GM10847 (cell line): ENCODE data around the gene FOSL2.

Experiments
- POLR2A ChIP-seq: IDR thresholded peaks from 2 replicates; pipeline ENCODE4 v1.6.1; 2011; ENCODE audit not compliant: insufficient read length; ENCODE audit errors: extremely low read depth

The FOSL2 gene

GRCh38 chr2:28435241-28435640, 42.6 kb downstream of the FOSL2 start:
- no peak for TF ChIP-seq POLR2A

- no peak for TF ChIP-seq POLR2A
Observed at GRCh38 chr2:28435814-28436351, 43.2 kb downstream of the FOSL2 start.

DNA sequence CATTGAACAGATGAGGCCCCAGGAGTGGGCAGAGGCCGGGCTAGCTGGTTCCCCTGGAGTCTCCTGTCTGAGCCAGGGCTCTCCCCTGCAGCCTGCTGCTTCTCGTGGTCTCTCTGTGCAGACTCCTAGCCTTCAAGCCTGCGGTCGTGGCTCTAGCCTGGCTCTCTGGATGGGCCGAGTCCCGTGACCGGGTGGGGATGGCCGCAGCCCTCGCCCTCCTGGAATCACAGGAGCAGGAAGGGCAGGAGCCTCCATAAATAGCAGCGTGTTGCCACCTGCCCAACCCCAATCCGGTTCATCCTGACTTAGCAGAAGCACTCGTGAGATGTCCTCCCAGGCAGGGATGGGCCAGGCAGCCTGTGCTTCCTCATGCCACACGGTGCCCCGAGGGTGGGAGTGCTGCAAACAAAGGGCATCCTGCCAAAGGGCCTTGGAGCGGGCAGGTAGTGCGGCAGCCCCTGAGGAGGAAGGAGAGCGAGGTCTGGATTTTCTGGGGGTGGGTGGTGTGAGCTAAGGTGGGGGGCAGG, 43.9 kb downstream of the FOSL2 start:
- no peak for TF ChIP-seq POLR2A

DNA sequence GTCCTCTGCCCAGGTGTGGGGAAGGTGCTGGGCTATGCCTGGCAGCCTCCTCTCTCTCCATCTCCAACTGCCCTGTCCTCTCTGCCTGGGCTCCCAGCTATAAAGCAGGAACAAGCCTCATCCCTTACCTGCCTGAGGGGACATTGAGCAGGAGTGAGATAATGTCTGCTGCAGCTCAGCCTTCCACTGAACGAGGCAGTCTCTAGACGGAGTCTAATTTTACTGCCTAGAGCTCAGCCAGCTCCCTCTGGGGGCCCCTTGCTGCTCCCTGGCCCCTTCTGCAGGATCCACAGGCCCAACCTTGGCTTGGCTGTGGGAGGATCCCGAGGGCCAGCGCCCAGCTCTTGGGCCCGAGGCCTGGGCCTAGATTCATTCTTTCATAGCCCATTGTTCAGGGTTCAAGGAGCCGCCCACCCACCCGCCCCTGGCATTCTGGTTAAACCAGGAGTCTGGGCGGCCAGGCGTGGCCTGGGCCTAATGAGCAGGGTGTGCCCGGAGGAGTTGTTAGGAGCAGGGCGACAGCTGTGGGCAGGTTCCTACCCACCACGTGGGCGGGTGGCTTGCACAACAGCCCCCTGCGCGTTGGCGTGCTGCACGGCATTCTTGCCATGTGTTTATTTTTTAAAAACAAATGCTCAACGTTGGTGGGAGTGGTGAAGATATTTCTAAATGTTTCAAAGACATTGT, 44.6 kb downstream of the FOSL2 start:
- no peak for TF ChIP-seq POLR2A

GRCh38 chr2:28437918-28438317, 45.3 kb downstream of the FOSL2 start:
- no peak for TF ChIP-seq POLR2A

DNA sequence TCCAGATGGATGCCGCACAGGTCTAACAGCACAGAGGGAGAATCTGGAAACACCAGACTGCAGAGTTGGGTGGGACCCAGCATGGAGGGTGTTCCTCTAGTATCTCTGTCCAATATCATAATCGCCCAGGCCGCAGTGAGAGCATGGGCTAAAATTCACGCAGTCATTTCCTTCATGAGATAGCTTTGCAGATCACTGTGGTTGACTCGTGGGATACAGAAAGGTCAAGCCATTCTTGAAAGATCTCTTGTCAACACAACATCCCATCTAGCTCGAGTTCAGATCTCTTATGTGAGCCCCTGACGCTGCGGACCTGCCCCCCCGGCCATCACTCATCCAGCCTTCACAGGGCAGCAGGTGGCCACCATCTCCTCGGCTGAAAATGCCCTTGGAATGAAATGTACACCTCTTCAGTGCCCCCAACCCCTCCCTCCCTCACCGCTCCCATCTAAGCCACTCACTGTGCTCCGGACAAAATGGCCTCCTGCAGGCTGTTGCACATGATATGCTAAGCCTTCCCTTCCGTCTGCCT, 45.9 kb downstream of the FOSL2 start:
- no peak for TF ChIP-seq POLR2A

DNA sequence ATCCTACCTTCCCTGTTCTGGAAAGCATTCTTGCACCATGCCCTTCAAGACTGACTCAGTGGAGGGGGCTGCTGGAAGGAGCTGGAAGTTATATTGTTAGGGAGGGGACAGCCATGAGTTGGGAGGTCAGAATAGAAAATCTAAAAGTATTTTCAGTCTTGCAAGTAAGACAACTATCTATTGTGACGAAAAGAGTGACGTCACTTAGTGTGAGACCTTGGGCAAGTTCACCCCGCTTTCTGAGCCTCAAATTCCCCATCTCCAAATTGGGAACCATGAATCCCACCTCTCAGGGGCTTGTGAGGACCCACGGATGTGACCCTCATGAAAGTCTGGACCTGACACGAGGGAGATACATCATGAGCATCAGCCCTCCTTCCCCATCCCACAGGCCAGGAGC, 46.5 kb downstream of the FOSL2 start:
- no peak for TF ChIP-seq POLR2A

GRCh38 chr2:28439763-28440162, 47.1 kb downstream of the FOSL2 start:
- TF ChIP-seq POLR2A: no peak

DNA sequence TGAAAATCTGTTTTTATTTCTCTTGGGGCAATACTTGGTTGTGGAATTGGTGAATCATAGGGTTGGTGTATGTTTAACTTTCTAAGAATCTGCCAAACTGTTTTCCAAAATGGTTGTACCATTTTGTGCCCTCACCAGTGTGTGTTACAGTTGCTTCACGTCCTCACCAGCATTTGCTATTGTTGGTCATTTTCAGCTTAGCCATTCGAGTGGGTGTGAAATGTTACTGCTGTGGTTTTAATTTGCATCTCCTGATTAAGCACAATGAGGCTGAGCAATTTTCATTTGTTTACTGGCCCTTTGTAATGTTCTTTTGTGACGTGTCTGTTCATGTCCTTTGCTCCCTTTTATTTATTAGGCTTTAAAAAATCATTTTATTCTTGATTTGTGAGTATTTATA, 49.7 kb downstream of the FOSL2 start:
- TF ChIP-seq POLR2A: no peak

- TF ChIP-seq POLR2A: no peak
Observed at GRCh38 chr2:28444956-28445355, 52.3 kb downstream of the FOSL2 start.

- no peak for TF ChIP-seq POLR2A
Observed at GRCh38 chr2:28445448-28446258, 53.0 kb downstream of the FOSL2 start.

DNA sequence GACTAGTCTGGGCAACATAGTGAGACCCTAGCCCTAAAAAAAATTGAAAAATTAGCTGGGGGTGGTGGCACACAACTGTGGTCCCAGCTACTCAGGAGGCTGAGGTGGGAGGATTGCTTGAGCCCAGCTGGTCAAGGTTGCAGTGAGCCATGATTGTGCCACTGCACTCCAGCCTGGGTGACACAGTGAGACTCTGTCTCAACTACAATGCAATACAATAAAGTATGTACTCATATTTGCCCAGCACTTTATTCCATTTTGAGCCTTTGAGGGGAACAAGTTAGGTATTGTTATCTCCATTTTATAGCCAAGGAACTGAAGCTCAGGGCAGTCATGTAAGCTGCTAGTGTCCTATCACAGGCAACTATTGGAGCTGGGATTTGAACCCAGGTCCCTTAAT, 53.9 kb downstream of the FOSL2 start:
- TF ChIP-seq POLR2A: no peak

DNA sequence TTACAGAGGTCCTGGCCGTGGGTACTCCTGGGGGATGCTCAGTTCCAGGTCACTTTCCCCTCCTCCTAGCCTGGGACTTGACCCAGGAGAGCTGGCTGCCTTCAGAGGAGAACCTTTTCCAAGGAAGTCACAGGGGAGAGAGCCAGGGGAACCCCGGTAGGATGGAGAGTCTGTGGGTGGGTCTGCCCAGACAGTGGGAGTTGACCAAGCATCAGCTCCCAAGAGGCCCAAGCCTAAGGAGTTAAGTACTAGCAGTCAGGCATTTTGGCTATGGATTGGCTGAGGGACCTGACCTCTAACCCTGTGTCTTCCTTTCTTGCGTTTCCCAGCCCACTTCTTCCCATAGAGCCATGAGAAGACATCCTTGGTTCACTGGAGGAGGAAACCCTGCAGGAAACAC, 54.4 kb downstream of the FOSL2 start:
- TF ChIP-seq POLR2A: no peak

DNA sequence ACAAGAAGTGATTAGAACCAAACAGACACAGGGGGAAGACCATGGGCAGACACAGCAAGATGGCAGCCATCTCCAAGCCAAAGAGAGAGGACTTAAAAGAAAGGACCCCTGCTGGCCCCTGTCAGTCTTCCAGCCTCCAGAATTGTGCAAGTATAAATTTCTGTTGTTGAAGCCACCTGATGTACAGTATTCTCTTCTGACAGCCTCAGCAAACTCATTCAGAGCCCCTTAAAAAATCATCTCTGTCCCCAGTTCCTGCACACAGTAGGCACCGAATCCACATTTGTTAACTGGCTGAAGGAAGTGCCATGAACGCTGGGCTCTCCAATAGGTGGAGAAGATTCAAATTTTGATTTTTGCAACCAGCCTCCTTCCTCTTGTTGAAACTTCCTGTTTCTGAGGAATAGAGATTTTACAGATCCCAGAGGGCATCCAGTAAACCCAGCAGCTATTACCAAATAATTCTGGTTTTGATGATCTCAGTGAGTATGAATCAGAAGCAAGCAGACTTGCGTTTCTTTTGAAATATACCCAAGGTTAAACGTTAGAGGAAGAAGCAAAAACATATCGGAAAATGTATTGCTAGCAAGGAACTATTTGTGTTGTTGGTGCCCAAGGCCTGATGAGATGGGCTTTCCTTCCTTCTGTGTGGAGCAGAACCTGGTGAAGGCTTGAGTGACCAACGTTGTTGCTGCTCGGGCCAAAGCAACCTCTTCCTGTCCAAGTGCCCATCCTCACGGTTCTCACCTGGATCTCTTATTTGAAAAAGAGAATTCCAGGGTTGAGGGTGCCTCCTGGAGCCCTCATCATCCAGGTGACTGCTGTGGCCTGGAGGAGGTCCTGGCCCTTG, 55.5 kb downstream of the FOSL2 start:
- no peak for TF ChIP-seq POLR2A

GRCh38 chr2:28448793-28449100, 56.1 kb downstream of the FOSL2 start:
- TF ChIP-seq POLR2A: no peak
